K562 (cell line): Measurements from ENCODE around the gene TNF. TPM values are rescaled to one million over a fixed set of nuclear protein-coding genes. Genes with fewer than 3 reads are reported as not detected.

Source experiments
- ATF1 ChIP-seq, 2 experiments: fragments of 450-650 bp in 1 of 2; IDR thresholded peaks; 2 replicates each; pipeline ENCODE4 v1.6.1; 2016; ENCODE audit warnings: missing compliant biosample characterization in 1 of 2, missing genetic modification characterization in 1 of 2
- CBX8 ChIP-seq: fragments of 200-600 bp; sonication (generic); IDR thresholded peaks from 2 replicates; pipeline ENCODE4 v1.6.1; 2012; ENCODE audit warnings: borderline replicate concordance, mixed run types, low read depth, mild to moderate bottlenecking, moderate library complexity, mixed read lengths, low read length, control low read depth, inconsistent platforms; ENCODE audit not compliant: poor library complexity, severe bottlenecking; ENCODE audit errors: extremely low read depth
- CREM ChIP-seq: IDR thresholded peaks from 2 replicates; pipeline ENCODE4 v1.6.1; 2014; ENCODE audit warnings: antibody characterized with exemption, low read depth
- LCOR ChIP-seq: sonication (generic); formaldehyde crosslinking; IDR thresholded peaks from 2 replicates; pipeline ENCODE4 v1.8.0; 2022; ENCODE audit warnings: mild to moderate bottlenecking, missing genetic modification reagents
- NR1H2 ChIP-seq: sonication (generic); formaldehyde crosslinking; IDR thresholded peaks from 2 replicates; pipeline ENCODE4 v1.4.0; 2020; ENCODE audit warnings: mild to moderate bottlenecking, missing genetic modification reagents
- PATZ1 ChIP-seq: fragments of 250-450 bp; sonication (Bioruptor Pico); IDR thresholded peaks from 2 replicates; pipeline ENCODE4 v1.5.0; 2020; ENCODE audit warnings: mild to moderate bottlenecking, borderline replicate concordance
- PML ChIP-seq: IDR thresholded peaks from 2 replicates; pipeline ENCODE4 v1.6.1; 2012; ENCODE audit warnings: low read length, inconsistent platforms
- RBBP5 ChIP-seq: fragments of 200-600 bp; sonication (generic); IDR thresholded peaks from 2 replicates; pipeline ENCODE4 v1.6.1; 2012; ENCODE audit warnings: borderline replicate concordance, mild to moderate bottlenecking, low read length, control low read depth, inconsistent platforms; ENCODE audit not compliant: insufficient read depth, poor library complexity, severe bottlenecking
- RNF219 ChIP-seq: fragments of 250-450 bp; sonication (Bioruptor Pico); IDR thresholded peaks from 2 replicates; pipeline ENCODE4 v1.5.0; 2022; ENCODE audit warnings: mild to moderate bottlenecking
- TEAD1 ChIP-seq, 2 experiments: fragments of 450-650 bp in 1 of 2; sonication (generic) in 1 of 2; formaldehyde crosslinking; IDR thresholded peaks; 2 replicates each; pipeline versions ENCODE4 v1.4.0 to v1.8.0; 2020 to 2022; ENCODE audit warnings: mild to moderate bottlenecking in 2 of 2, missing genetic modification reagents in 1 of 2
- ZBTB33 ChIP-seq: sonication (generic); formaldehyde crosslinking; IDR thresholded peaks from 2 replicates; pipeline ENCODE4 v1.8.1; 2023; ENCODE audit warnings: mild to moderate bottlenecking, missing genetic modification reagents
- ZFP30 ChIP-seq: fragments of 250-450 bp; sonication (Bioruptor Pico); IDR thresholded peaks from 2 replicates; pipeline ENCODE4 v1.8.0; 2022; ENCODE audit warnings: moderate library complexity, mild to moderate bottlenecking, inconsistent platforms, borderline replicate concordance
- ZNF347 ChIP-seq: fragments of 450-650 bp; formaldehyde crosslinking; IDR thresholded peaks from 2 replicates; pipeline ENCODE4 v1.4.0; 2020; ENCODE audit warnings: low read depth, mild to moderate bottlenecking, moderate library complexity
- ZNF408 ChIP-seq: fragments of 250-450 bp; sonication (Bioruptor Pico); IDR thresholded peaks from 2 replicates; pipeline ENCODE4 v1.4.0; 2020; ENCODE audit warnings: low read depth, mild to moderate bottlenecking, moderate library complexity
- ZNF512 ChIP-seq: IDR thresholded peaks from 2 replicates; pipeline ENCODE4 v1.6.1; 2016; ENCODE audit warnings: missing genetic modification characterization, missing compliant biosample characterization
- ZNF57 ChIP-seq: fragments of 450-650 bp; formaldehyde crosslinking; IDR thresholded peaks from 2 replicates; pipeline ENCODE4 v1.4.0; 2020; ENCODE audit warnings: mild to moderate bottlenecking, moderate library complexity
- polyA plus RNA-seq, 8 experiments: library from polyadenylated mRNA; depleted of rRNA in 4 of 8; stranded (reverse) in 5 of 8; unstranded in 3 of 8; fragments of >200 nt; fragmentation: Nextera tagmentation in 2 of 8; fragmentation: Illumina TruSeq in 1 of 8; extraction: Ambion mirVana in 2 of 8; extraction: Trizol in 1 of 8; gene quantifications; 2 replicates each; pipeline versions ENCODE4 v1.2.1 to v1.2.3, GENCODE V29; 2011 to 2014; ENCODE audit warnings: inconsistent platforms in 1 of 8, missing spikeins in 1 of 8
- total RNA-seq, 7 experiments: library from RNA; depleted of rRNA in 6 of 7; stranded (reverse); fragments of >200 nt in 6 of 7; fragmentation: Illumina TruSeq in 2 of 7; extraction: Trizol in 2 of 7; gene quantifications; 2 replicates each; pipeline versions ENCODE4 v1.2.1 to v1.2.3, GENCODE V29; 2011 to 2021; ENCODE audit warnings: low replicate concordance in 1 of 7

Gene TNF
- total and polyA plus RNA-seq, 9 of the 15 experiments (the other 6 are each of a cell fraction or from before 2014, with no cell fraction given), result 0.08 to 0.40 TPM; not detected in 7

GRCh38 chr6:31619805-31620585 is 44.6 kb downstream of the TNF start (continued):
- TF ChIP-seq RNF219, result 0 out of 2 replicates have a peak, but pooled peaks have one; percentile 49
- TF ChIP-seq ATF1 (CRISPR knock-in tag; IDR thresholded peaks at IDR 0.05), result peak; percentile 81
- peak; percentile 98 for TF ChIP-seq ATF1 (tag; IDR thresholded peaks at IDR 0.05)
- no peak for TF ChIP-seq RBBP5
- TF ChIP-seq ZNF57 (CRISPR knock-in tag), result 0 out of 2 replicates have a peak, but pooled peaks have one; percentile 43
- no peak for TF ChIP-seq CBX8
- peak in 1 of 2 experiments; percentile 98; a peak in 2 of 4 replicates for TF ChIP-seq TEAD1 (CRISPR knock-in tag; IDR thresholded peaks at IDR 0.05)
- no peak for TF ChIP-seq ZNF512 (tag)
- TF ChIP-seq ZNF347 (CRISPR knock-in tag), result peak; percentile 55; the same call in 1 of the 2 replicates
- TF ChIP-seq CREM, result peak; percentile 98
- no peak for TF ChIP-seq ZNF408 (CRISPR knock-in tag)
- no peak for TF ChIP-seq ZFP30 (CRISPR knock-in tag)
- TF ChIP-seq LCOR, result peak; percentile 79; the same call in 1 of the 2 replicates
- no peak for TF ChIP-seq PATZ1 (CRISPR knock-in tag)
- no peak for TF ChIP-seq NR1H2 (CRISPR knock-in tag)
- TF ChIP-seq PML, result peak; percentile 92
- no peak; the same call in 1 of the 2 replicates for TF ChIP-seq ZBTB33
